Keratinocyte (primary cell): ENCODE data around the gene POLA1. TPM values are rescaled to one million over a fixed set of nuclear protein-coding genes. Genes with fewer than 3 reads are reported as not detected.

Source experiments
- DNase-seq: peaks from one replicate; pipeline ENCODE4 v3.0.0-alpha.2; 2011; ENCODE audit warnings: low read depth, missing footprints, low spot score
- FAIRE-seq: peaks from 2 replicates; lab custom pipeline; 2011; peaks lifted over from hg19 to GRCh38; lab: Jason Lieb, UNC
- H2AFZ ChIP-seq: 2 replicates; pipeline ENCODE4 v1.6.0; 2012; ENCODE audit warnings: low read length, control low read depth, inconsistent platforms; ENCODE audit not compliant: control insufficient read depth
- H3K27ac ChIP-seq: 2 replicates; pipeline ENCODE4 v1.5.1; 2011; ENCODE audit warnings: low read length; ENCODE audit not compliant: control insufficient read depth, insufficient read depth
- H3K27me3 ChIP-seq: 3 replicates; pipeline ENCODE4 v1.6.0; 2011; ENCODE audit warnings: low read length; ENCODE audit not compliant: control insufficient read depth, insufficient read depth; ENCODE audit errors: extremely low read depth
- H3K36me3 ChIP-seq, 2 experiments: 2 replicates in 1 of 2; 3 replicates in 1 of 2; pipeline ENCODE4 v1.5.1; 2011; ENCODE audit warnings: low read length in 2 of 2, mild to moderate bottlenecking in 1 of 2; ENCODE audit not compliant: control insufficient read depth in 2 of 2, insufficient read depth in 2 of 2; ENCODE audit errors: extremely low read depth in 1 of 2
- H3K4me1 ChIP-seq: 3 replicates; pipeline ENCODE4 v1.5.1; 2011; ENCODE audit warnings: low read length; ENCODE audit not compliant: control insufficient read depth, insufficient read depth; ENCODE audit errors: extremely low read depth
- H3K4me2 ChIP-seq: 3 replicates; pipeline ENCODE4 v1.6.0; 2011; ENCODE audit warnings: low read depth, low read length; ENCODE audit not compliant: control insufficient read depth, insufficient read depth; ENCODE audit errors: extremely low read depth
- H3K4me3 ChIP-seq, 3 experiments: fragments of 200-600 bp in 1 of 3; sonication (generic) in 1 of 3; 2 replicates in 2 of 3; 3 replicates in 1 of 3; pipeline ENCODE4 v1.5.1; 2011 to 2016; ENCODE audit warnings: low read length in 3 of 3, mild to moderate bottlenecking in 3 of 3, control low read depth in 2 of 3, inconsistent platforms in 1 of 3, low read depth in 1 of 3, mixed read lengths in 1 of 3, mixed run types in 1 of 3, moderate library complexity in 1 of 3; ENCODE audit not compliant: control insufficient read depth in 2 of 3, insufficient read depth in 2 of 3; ENCODE audit errors: extremely low read depth in 1 of 3
- H3K79me2 ChIP-seq: 2 replicates; pipeline ENCODE4 v1.6.0; 2012; ENCODE audit warnings: low read length; ENCODE audit not compliant: control insufficient read depth, insufficient read depth
- H3K9ac ChIP-seq: 3 replicates; pipeline ENCODE4 v1.6.0; 2011; ENCODE audit warnings: low read length; ENCODE audit not compliant: control insufficient read depth, insufficient read depth; ENCODE audit errors: extremely low read depth
- H3K9me1 ChIP-seq: 3 replicates; pipeline ENCODE4 v1.6.0; 2011; ENCODE audit warnings: low read length; ENCODE audit not compliant: control insufficient read depth, insufficient read depth; ENCODE audit errors: extremely low read depth
- H3K9me3 ChIP-seq: 2 replicates; pipeline ENCODE4 v1.5.1; 2012; ENCODE audit warnings: low read depth, low read length; ENCODE audit not compliant: control insufficient read depth
- H4K20me1 ChIP-seq: 3 replicates; pipeline ENCODE4 v1.6.0; 2011; ENCODE audit warnings: low read length; ENCODE audit not compliant: control insufficient read depth, insufficient read depth; ENCODE audit errors: extremely low read depth
- CTCF ChIP-seq, 3 experiments: IDR thresholded peaks in 1 of 3; conservative IDR thresholded peaks in 1 of 3; optimal IDR thresholded peaks in 1 of 3; 2 replicates in 2 of 3; 3 replicates in 1 of 3; pipeline versions ENCODE3 to v1.5.1; 2011; ENCODE audit warnings: low read length in 3 of 3, mild to moderate bottlenecking in 3 of 3, moderate library complexity in 2 of 3, control low read depth in 1 of 3, inconsistent platforms in 1 of 3; ENCODE audit not compliant: insufficient read depth in 2 of 3; ENCODE audit errors: extremely low read depth in 1 of 3
- EZH2 ChIP-seq: IDR thresholded peaks from one replicate; pipeline ENCODE4 v1.6.1; 2012; ENCODE audit warnings: inconsistent platforms, mild to moderate bottlenecking, low read length, moderate library complexity
- dilution Hi-C: fragments of 300-500 bp; cut with MboI; formaldehyde crosslinking; loops from one replicate; pipeline ENCODE4 v1.7.0; 2020; ENCODE audit warnings: low sequenced_read_pairs; ENCODE audit not compliant: extremely low pct_ligation_motif_present
- polyA plus RNA-seq, 5 experiments: library from polyadenylated mRNA; depleted of rRNA in 3 of 5; stranded (reverse) in 3 of 5; stranded (forward) in 1 of 5; unstranded in 1 of 5; fragments of >200 nt; gene quantifications; 1 replicate in 1 of 5; 2 replicates in 3 of 5; 3 replicates in 1 of 5; pipeline versions ENCODE4 v1.2.1 to v1.2.3, GENCODE V29; 2011 to 2012; ENCODE audit warnings: missing spikeins in 2 of 5, low read depth in 1 of 5, low replicate concordance in 1 of 5

POLA1 gene
- polyA plus RNA-seq, 1 donor (not counting 4 experiments of a cell fraction or from before 2014, with no cell fraction given): 3.9 TPM

DNA sequence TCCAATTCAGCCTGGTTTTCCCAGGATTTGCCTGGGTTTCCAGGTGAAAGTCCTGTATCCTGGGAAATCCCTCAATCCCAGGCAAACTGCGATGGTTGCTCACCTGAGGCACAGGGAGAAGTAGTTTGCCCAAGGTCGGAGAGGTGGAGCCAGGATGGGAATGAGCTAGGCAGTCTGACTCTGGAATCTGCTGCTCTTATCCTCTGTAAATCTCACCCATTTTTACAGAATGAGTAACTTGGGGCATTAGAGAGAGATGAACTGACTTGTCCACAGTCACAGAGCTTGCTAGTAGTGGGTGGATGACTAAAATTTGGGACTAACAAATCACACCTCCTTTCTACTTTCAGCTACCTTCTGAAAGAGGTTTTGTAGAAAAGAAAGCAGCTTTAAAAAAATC lies 331.9 kb downstream of the POLA1 start:
- peaks cover 17% of the 10 kb centered on the region for H3K4me1 ChIP-seq
- TF ChIP-seq CTCF (optimal IDR thresholded peaks at IDR 0.05 in 1 of 3, IDR thresholded peaks at IDR 0.05 in 1 of 3, conservative IDR thresholded peaks at IDR 0.05 in 1 of 3; ENCODE audit: extremely low read depth in 1 of 3, insufficient read depth in 2 of 3, low read length in 3 of 3) (no peak), EZH2 (no peak)
- no peaks in the 10 kb centered on the region for H3K79me2 ChIP-seq
- no peaks in the 10 kb centered on the region for H4K20me1 ChIP-seq
- H3K9ac ChIP-seq: no peak overlapping the region
- no peaks in the 10 kb centered on the region for H3K9me1 ChIP-seq
- H3K4me3 ChIP-seq: no peak overlapping the region
- H2AFZ ChIP-seq: no peak overlapping the region
- H3K27me3 ChIP-seq: peaks cover 30% of the 10 kb centered on the region
- FAIRE-seq: peak; percentile 82
- H3K36me3 ChIP-seq: no peaks in the 10 kb centered on the region
- dilution Hi-C loops: no loop called here
- H3K9me3 ChIP-seq: no peaks in the 10 kb centered on the region
- DNase-seq: no peak
- no peak overlapping the region for H3K27ac ChIP-seq
- no peak overlapping the region for H3K4me2 ChIP-seq

DNA sequence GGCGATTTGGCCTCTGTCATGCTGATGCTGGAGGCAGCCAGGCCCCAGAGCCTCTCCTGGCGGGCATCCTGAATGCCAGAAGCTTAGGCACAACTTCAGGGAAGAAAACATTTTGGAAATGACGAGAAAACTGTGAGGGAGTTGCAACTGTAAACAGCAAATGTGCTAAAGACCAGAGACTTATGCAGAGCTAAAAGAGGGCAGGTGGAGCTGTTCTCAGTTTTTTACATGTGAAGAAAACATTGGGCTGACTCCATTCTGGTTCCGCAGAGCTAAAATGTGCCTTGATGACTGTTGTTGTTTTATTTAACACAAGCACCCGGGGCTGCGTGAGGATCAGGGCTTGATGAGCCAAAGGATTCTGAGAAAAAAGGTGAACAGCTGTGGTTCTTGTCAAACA lies 332.9 kb downstream of the POLA1 start:
- DNase-seq: no peak
- TF ChIP-seq EZH2 (no peak), CTCF (optimal IDR thresholded peaks at IDR 0.05 in 1 of 3, IDR thresholded peaks at IDR 0.05 in 1 of 3, conservative IDR thresholded peaks at IDR 0.05 in 1 of 3; ENCODE audit: extremely low read depth in 1 of 3, insufficient read depth in 2 of 3, low read length in 3 of 3) (no peak)
- Histone ChIP-seq H2AFZ (no peak overlapping the region), H3K4me1 (peaks cover 15% of the 10 kb centered on the region), H3K27ac (no peak overlapping the region), H4K20me1 (no peaks in the 10 kb centered on the region), H3K4me2 (no peak overlapping the region), H3K9ac (no peak overlapping the region), H3K79me2 (no peaks in the 10 kb centered on the region), H3K9me1 (no peaks in the 10 kb centered on the region), H3K27me3 (peaks cover 20% of the 10 kb centered on the region), H3K4me3 (no peak overlapping the region), H3K9me3 (no peaks in the 10 kb centered on the region), H3K36me3 (no peaks in the 10 kb centered on the region)
- dilution Hi-C loops: no loop called here
- FAIRE-seq: no peak
